ENCODE data around the gene KCNJ3.

KCNJ3 gene, protein sequence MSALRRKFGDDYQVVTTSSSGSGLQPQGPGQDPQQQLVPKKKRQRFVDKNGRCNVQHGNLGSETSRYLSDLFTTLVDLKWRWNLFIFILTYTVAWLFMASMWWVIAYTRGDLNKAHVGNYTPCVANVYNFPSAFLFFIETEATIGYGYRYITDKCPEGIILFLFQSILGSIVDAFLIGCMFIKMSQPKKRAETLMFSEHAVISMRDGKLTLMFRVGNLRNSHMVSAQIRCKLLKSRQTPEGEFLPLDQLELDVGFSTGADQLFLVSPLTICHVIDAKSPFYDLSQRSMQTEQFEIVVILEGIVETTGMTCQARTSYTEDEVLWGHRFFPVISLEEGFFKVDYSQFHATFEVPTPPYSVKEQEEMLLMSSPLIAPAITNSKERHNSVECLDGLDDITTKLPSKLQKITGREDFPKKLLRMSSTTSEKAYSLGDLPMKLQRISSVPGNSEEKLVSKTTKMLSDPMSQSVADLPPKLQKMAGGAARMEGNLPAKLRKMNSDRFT

GRCh38 chr2:154698296-154698720 lies at the start of gene KCNJ3:
Gene KCNJ3 (plus strand): TSS chr2:154698695. CDS start chr2:154698776, 81 bp downstream.
- DNase-seq (ENCODE audit: low read depth): no peak

GRCh38 chr2:154655499-154655898 lies 43.0 kb upstream of the KCNJ3 start:
- DNase-seq (ENCODE audit: low read depth): no peak

DNA sequence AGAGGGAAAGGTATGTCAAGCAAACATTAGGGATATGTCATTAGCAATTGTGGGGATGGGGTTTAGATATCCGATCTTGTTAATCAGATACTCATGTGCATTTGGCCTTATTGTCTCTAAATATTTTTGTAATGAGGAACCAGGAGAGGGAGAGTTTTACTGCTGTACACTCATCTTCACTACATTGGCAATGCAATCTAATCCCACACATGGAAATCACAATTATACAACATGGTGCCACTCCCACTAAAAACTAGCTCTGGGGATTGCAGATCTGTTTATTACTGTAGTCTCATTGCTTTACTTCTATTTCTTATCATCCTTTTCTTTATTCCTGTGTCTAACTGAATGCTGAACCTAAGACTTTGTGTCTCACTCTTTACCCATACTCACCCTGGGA lies 39.6 kb upstream of the KCNJ3 start:
- no peak for DNase-seq (ENCODE audit: low read depth)

DNA sequence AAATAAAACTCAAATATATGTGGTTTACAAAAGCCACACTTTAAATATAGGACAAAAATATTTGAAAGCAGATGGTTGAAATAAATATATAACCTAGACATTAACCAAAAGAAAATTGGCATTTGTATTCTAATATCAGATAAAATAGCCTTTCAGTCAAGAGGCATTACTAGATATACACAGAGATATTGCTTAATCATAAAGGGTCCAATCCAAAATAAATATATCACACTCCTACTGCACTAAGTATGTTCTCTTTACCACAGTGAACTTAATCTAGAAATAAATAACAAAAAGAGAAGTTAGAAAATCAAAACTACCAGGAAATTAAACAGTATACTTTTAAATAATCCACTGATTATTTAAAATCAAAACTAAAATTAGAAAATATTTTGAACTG lies 34.2 kb upstream of the KCNJ3 start:
- DNase-seq (ENCODE audit: low read depth): no peak

DNA sequence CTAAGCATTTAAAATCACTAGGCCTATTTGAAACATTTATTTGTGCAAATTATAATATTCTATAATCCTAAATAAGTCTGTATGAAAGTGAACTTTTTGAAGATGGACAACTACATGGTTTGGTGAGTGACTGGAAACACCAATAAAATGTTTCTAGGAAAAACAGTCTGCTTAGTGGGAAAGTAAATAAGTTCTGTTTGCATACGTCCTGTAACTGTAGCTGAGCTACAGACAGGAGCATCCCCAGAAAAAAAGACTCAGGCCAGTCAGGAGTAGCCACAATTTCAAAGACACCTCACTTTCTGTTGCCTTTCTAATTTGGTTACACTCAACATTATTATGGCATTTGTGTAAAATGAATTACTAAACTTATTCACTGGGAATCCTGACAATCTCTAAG lies 28.4 kb upstream of the KCNJ3 start:
- no peak for DNase-seq (ENCODE audit: low read depth)

DNA sequence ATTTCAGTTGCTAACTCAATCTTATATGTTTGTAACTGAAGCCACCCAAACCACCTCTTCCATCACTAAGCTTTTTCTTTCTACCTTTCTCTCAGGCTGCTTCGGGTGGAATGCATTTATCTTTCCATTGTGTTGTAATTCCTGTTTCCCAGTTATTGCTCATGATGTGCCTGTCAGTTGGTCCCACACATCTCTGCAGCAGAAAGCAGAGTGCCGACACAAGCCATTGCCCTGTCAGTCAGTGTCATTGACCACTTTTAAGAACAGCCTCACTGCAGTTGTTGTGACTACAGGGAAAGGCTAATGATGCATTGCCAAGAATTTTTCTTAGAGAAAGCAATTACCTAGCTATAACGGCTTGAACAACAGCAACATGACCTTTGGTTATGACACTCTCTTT lies 24.8 kb upstream of the KCNJ3 start:
- DNase-seq (ENCODE audit: low read depth): no peak

- no peak for DNase-seq (ENCODE audit: low read depth)
Measured at GRCh38 chr2:154677401-154677800, 21.1 kb upstream of the KCNJ3 start.

GRCh38 chr2:154681741-154682140 lies 16.8 kb upstream of the KCNJ3 start:
- no peak for DNase-seq (ENCODE audit: low read depth)

GRCh38 chr2:154686162-154686561 lies 12.3 kb upstream of the KCNJ3 start:
- no peak for DNase-seq (ENCODE audit: low read depth)

GRCh38 chr2:154688373-154688772 lies 10.1 kb upstream of the KCNJ3 start:
- DNase-seq (ENCODE audit: low read depth): no peak

GRCh38 chr2:154689158-154689557 lies 9.3 kb upstream of the KCNJ3 start:
- no peak for DNase-seq (ENCODE audit: low read depth)

GRCh38 chr2:154692927-154693326 lies 5.6 kb upstream of the KCNJ3 start:
- DNase-seq (ENCODE audit: low read depth): no peak

- DNase-seq (ENCODE audit: low read depth): no peak
Measured at GRCh38 chr2:154693741-154694340, 4.7 kb upstream of the KCNJ3 start.

DNA sequence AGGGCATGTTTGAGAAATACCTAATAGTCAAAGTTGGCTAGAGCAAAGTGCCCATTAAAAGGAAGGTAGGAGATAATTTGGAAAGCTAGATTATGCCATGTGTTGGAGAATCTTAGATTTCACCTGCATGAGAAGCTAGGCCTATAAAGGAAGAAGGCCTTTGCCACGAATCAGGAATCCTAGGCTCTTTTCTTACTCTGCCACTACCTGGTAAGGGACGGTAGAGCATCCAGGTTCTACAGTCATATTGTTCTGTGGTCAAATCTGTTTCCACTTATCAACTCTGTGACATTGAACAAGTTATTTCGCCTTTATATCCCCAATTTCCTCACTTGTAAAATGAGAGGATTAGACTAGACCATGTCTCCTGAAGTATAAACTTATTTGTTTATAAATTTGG lies 3.6 kb upstream of the KCNJ3 start:
- no peak for DNase-seq (ENCODE audit: low read depth)

- no peak for DNase-seq (ENCODE audit: low read depth)
Measured at GRCh38 chr2:154696369-154696768, 2.1 kb upstream of the KCNJ3 start.

GRCh38 chr2:154696810-154697417 lies 1.6 kb upstream of the KCNJ3 start:
- no peak for DNase-seq (ENCODE audit: low read depth)

GRCh38 chr2:154697418-154698252 lies 860 bp upstream of the KCNJ3 start:
- no peak for DNase-seq (ENCODE audit: low read depth)

DNA sequence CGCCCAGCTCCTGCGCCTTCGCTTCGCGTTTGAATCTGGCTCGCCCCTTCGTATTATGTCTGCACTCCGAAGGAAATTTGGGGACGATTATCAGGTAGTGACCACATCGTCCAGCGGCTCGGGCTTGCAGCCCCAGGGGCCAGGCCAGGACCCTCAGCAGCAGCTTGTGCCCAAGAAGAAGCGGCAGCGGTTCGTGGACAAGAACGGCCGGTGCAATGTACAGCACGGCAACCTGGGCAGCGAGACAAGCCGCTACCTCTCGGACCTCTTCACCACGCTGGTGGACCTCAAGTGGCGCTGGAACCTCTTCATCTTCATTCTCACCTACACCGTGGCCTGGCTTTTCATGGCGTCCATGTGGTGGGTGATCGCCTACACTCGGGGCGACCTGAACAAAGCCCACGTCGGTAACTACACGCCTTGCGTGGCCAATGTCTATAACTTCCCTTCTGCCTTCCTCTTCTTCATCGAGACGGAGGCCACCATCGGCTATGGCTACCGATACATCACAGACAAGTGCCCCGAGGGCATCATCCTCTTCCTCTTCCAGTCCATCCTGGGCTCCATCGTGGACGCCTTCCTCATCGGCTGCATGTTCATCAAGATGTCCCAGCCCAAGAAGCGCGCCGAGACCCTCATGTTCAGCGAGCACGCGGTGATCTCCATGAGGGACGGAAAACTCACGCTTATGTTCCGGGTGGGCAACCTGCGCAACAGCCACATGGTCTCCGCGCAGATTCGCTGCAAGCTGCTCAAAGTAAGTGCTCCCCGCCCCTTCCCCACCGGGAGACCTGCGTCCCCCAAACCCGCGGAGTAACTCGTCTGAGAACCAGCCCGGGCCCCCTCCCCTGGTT lies 453 bp downstream of the KCNJ3 start:
- no peak for DNase-seq (ENCODE audit: low read depth)

DNA sequence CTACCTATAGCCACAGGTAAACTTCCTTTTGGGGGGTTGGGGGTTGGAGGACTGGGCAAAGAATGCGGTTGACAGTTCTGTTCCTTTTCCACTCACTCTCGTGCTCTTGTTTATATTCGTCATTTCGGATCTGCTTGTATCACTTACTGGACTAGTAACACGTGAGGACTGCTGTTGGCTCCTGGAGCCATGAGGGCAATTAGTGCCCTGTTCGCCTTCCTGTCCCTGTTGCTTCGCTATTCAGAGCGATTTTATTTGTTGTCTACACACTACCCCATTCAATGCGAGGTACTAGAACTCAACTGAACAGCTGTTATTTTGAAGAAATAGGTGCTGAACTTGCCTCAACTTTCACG lies 1.1 kb downstream of the KCNJ3 start:
- no peak for DNase-seq (ENCODE audit: low read depth)

GRCh38 chr2:154700136-154700535 lies 1.6 kb downstream of the KCNJ3 start:
- no peak for DNase-seq (ENCODE audit: low read depth)

GRCh38 chr2:154704991-154705390 lies 6.5 kb downstream of the KCNJ3 start:
- DNase-seq (ENCODE audit: low read depth): no peak

All from stimulated activated CD8-positive, alpha-beta memory T cell treated with anti-CD3 and anti-CD28 coated beads, Interleukin-7, amount 100 ng/mL, for 24 hours (primary cell).